ENCODE data around the gene MSL1.

Gene MSL1

DNA sequence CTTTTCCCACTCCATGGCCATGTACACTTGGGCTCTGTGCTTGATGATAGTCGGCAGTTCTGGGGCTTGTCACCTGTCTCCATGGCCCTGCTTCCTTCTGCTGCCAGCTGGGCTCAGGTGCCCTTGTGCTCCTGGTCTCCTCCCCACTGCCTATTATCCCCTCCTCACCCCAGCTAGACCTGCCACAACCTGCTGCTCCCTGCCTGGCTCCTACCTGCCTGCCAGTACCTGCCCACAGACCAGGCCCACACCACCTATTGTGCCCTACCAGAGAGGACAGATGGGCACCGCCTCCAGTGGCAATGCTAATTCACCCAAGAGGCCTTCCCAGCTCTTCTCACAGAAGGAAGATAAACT, 55.0 kb downstream of the MSL1 start:
- H3K27ac ChIP-seq, result peak overlapping the region; percentile 77
- POLR2A ChIA-PET (ENCODE audit: low non-redundant PET), result interaction anchor here (0.7 kb wide), 1 partner anchor 36 kb away, joined by 3 read pairs; no protein-coding TSS in a partner anchor
- peak; percentile 89 for DNase-seq (ENCODE audit: low spot score)

DNA sequence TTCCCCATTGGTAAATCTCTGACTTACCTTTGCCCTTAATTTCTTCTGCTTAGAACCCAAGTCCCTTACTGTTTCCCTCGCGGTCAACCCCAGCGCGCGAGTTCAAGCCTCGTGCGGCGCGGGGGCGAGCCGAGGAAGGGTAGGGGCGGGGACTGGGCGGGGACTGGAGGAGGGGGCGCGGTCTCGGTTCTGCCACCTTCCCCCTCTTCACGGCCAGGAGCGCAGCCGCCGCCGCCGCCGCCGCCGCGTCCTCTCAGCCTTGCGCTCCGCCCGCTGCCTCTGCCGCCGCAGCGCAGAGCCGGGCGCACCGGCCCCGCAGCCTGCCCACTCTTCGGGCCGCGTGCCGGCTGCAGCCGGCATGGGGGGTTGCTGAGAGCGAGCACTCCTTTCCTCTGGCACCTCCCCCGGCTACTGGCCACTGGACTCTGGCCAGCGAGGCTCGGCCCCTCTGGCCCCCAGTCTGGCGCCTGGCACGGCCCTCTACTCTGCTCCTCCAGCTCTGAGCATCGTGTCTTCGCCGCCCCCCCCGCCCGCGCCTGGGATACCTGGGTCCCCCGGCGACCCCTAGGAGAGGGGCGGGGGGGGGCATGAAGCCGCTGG, 55.6 kb downstream of the MSL1 start, which contains the start of gene RAPGEFL1:
Gene RAPGEFL1 (plus strand): TSS at position 196 of the 600 bp plus-strand sequence. CDS start 392 bp downstream, at position 588.
- TF ChIP-seq, protein P1, sequence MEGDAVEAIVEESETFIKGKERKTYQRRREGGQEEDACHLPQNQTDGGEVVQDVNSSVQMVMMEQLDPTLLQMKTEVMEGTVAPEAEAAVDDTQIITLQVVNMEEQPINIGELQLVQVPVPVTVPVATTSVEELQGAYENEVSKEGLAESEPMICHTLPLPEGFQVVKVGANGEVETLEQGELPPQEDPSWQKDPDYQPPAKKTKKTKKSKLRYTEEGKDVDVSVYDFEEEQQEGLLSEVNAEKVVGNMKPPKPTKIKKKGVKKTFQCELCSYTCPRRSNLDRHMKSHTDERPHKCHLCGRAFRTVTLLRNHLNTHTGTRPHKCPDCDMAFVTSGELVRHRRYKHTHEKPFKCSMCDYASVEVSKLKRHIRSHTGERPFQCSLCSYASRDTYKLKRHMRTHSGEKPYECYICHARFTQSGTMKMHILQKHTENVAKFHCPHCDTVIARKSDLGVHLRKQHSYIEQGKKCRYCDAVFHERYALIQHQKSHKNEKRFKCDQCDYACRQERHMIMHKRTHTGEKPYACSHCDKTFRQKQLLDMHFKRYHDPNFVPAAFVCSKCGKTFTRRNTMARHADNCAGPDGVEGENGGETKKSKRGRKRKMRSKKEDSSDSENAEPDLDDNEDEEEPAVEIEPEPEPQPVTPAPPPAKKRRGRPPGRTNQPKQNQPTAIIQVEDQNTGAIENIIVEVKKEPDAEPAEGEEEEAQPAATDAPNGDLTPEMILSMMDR (conservative IDR thresholded peaks at IDR 0.05; ENCODE audit: low read depth), result no peak
- CTCF ChIA-PET, result no interaction called here
- DNase-seq (ENCODE audit: low spot score), result peak; percentile 86
- H3K27ac ChIP-seq, result peak within 1 kb of the TSS; percentile 77
- POLR2A ChIA-PET (ENCODE audit: low non-redundant PET), result interaction anchor here (0.7 kb wide), 1 partner anchor 36 kb away, joined by 3 read pairs; no protein-coding TSS in a partner anchor

More for the DNA sequence above, 55.0 kb downstream of the MSL1 start:
- TF ChIP-seq, protein P1 (conservative IDR thresholded peaks at IDR 0.05; ENCODE audit: low read depth), result no peak
- CTCF ChIA-PET, result interaction anchor here (0.8 kb wide), 1 partner anchor 35 kb away, joined by 3 read pairs; no protein-coding TSS in a partner anchor

DNA sequence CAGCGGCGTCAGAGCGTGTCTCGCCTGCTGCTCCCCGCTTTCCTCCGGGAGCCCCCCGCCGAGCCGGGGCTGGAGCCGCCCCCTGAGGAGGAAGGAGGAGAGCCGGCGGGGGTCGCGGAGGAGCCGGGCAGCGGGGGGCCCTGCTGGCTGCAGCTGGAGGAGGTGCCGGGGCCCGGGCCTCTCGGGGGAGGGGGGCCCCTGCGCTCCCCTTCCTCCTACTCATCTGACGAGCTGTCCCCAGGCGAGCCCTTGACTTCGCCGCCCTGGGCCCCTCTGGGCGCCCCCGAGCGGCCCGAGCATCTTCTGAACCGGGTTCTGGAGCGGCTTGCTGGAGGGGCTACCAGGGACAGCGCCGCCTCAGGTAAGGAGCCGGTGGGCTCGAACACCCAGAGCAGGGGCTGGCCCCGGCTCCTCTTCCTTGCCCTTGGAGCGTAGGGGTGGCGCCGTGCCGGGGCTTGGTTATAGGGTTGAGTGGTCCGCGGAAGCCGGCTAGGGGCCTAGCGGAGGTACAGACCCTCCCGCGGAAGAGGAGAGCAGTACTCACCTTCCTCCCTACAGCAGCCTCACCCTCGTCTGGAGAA, 56.3 kb downstream of the MSL1 start:
- TF ChIP-seq, protein P1 (conservative IDR thresholded peaks at IDR 0.05; ENCODE audit: low read depth), result no peak
- peak overlapping the region; percentile 77 for H3K27ac ChIP-seq
- DNase-seq (ENCODE audit: low spot score), result no peak
- ChIA-PET POLR2A (ENCODE audit: low non-redundant PET) (interaction anchor here (0.7 kb wide), 1 partner anchor 39 kb away, joined by 3 read pairs; no protein-coding TSS in a partner anchor), CTCF (interaction anchor here (0.7 to 1.9 kb wide), 4 partner anchors 10 to 27 kb away, joined by 3 to 7 read pairs (median 4); no protein-coding TSS in a partner anchor)

DNA sequence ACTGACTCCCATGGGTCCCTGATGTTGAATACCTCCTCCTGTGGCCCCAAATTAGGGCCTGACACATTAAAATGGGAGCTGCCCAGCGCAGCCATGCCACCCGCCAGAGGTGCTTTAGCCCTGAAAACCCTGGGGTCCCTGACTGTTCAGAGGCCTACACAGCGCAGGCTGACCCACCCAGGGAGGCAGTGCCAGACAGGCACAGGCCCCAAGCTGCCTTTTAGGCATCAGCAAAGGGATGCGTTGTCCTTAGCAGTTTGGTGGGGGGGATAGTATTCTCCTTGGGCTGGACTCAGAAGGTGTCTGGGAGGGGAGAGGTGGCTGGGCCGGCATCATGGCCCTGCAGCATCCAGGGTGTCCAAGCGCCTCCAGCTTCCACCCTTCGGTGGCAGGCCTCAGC, 56.9 kb downstream of the MSL1 start:
- ChIA-PET POLR2A (ENCODE audit: low non-redundant PET) (interaction anchor here (0.7 kb wide), 1 partner anchor 39 kb away, joined by 3 read pairs; no protein-coding TSS in a partner anchor), CTCF (interaction anchor here (0.6 to 1.9 kb wide), 6 partner anchors 10 to 1483 kb away, joined by 3 to 7 read pairs (median 4); no protein-coding TSS in a partner anchor)
- TF ChIP-seq, protein P1 (conservative IDR thresholded peaks at IDR 0.05; ENCODE audit: low read depth), result no peak
- peak overlapping the region; percentile 77 for H3K27ac ChIP-seq
- no peak for DNase-seq (ENCODE audit: low spot score)

DNA sequence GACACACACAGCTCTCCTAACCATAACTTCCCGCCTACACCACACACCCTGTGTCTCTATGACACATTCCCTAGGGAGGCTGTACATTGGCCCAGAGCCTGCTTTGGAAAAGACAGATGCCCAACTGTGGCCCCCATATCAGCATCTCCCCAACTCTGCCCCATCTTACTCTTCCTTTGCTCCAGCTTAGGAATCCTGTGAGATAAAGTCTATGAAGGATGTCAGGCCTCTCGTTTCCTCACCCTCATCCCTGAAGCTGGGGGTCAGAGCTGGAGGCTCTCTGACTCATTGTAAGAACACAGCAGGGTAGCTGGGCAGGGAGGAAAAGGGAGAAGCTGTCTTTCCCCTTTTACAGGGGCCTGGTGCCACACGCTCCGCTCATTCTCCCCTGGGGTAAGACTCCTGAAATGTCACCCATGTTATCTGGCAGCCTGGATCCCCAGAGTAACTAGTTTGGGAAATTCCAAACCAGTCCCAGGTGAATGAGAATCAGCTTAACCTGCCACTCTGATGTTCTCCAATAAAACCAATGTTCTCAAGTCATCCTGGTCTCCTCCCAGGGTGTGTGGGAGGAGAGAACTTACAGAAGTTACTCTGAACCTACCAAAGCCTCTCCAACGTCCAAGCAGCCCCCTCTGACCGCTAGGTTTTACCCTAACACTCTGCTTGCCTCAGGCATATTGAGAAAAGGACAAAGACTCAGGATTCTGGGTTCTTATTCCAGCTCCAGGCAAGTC, 58.3 kb downstream of the MSL1 start:
- DNase-seq (ENCODE audit: low spot score), result peak; percentile 78
- ChIA-PET CTCF (interaction anchor here (0.6 to 1.9 kb wide), 3 partner anchors 12 to 175 kb away, joined by 4 to 5 read pairs (median 4); partner anchors contain the start of gene WIPF2), POLR2A (ENCODE audit: low non-redundant PET) (no interaction called here)
- TF ChIP-seq, protein P1 (conservative IDR thresholded peaks at IDR 0.05; ENCODE audit: low read depth), result no peak
- H3K27ac ChIP-seq, result peak overlapping the region; percentile 77

DNA sequence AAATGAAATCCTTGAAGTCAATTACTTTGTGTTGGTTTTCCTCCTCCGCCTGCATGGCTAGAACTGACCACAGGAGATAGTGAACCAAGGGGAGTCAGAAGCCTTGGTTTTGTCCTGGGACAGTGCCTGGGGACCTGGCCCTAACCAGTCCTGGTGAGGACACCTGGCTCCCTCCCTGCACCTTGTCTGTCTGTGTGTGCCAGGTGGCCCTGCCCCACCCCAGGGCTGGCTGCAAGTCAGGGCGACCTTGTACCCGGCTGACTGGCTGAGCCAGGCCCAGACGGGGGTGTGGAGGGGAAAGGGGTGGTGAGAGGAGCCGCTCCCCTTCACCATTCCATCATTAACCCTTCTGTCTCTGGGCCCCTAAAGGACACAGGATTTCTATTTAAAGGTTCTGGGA, 58.9 kb downstream of the MSL1 start:
- peak overlapping the region; percentile 77 for H3K27ac ChIP-seq
- POLR2A ChIA-PET (ENCODE audit: low non-redundant PET), result no interaction called here
- CTCF ChIA-PET, result no interaction called here
- DNase-seq (ENCODE audit: low spot score), result no peak
- TF ChIP-seq, protein P1 (conservative IDR thresholded peaks at IDR 0.05; ENCODE audit: low read depth), result no peak

Measured in RWPE1 (cell line).